Measurements from ENCODE around the gene MYL5.

MYL5 gene

DNA sequence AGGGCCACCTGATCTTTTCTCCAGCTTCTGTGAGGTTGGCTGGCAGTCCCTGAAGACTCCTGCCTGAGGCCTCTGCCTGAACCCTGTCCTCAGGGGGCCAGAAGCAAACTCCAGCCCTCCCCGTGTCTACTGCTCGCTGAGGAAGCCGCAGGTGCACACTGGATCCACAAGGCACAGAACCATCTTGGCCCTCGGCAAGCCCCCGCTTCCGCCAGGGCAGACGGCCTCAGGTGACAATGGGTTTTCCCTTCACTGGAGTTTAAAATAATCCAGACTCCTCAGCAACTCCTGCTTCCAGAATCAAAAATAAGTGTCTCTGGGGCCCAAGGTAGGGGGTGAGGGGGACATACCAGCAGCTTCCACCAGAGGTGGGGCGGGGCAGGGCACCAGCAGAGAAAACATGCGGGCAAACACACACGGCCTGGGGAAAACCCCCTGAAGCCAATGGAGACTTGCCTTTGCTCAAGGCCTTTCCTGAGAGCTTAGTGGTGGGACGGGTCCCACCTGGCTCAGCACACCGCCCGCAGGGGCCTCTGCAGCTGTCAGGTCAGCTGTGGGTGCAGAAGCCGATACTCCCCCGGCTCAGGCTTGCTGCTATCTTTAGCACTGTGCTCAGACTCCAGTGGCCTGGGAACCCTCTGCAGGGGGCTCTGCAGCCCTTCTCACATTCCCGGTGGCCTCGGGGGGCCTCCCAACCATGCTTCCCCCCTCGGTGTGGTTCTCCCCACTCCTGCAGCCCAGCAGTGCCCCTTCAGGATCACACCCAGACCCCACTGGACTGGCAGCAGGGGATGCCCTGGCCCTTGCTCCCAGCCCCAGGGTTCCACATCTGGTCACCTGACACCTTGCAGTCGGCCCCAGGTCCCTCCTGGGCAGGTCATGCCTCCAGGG is 1.9 kb downstream of the MYL5 start:
- peak overlapping the region; percentile 79 for H3K4me3 ChIP-seq (ENCODE audit: low read depth, low read length, poor library complexity, severe bottlenecking)

DNA sequence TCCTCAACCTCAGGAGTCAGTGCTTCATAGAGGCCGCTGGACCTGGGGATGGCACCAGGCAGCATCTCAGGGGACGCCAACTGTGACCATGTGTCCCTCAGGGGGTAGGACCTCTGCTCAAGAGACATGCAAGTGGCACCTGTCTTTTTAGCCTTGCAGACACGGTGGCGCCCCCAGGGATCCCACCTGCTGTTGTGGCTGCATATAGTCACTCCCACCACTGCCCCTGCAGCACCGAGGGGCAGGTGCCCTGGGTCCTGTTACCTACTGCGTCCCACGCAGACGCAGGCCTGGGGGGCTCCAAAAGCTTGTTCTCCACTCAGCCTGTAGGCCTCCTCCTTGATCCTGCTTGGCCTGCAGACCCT is 2.5 kb downstream of the MYL5 start:
- H3K4me1 ChIP-seq (ENCODE audit: insufficient read depth, low read length, severe bottlenecking) = peaks cover 50% of the 10 kb centered on the region
- peak overlapping the region; percentile 42 for H3K4me3 ChIP-seq (ENCODE audit: low read depth, low read length, poor library complexity, severe bottlenecking)

More for the DNA sequence above, 1.9 kb downstream of the MYL5 start:
- Histone ChIP-seq H3K9me2 (ENCODE audit: low read depth, low read length) (no peaks in the 10 kb centered on the region), H2AFZ (ENCODE audit: low read length) (no peak overlapping the region), H3F3A (ENCODE audit: insufficient read depth, low read length) (no peaks in the 10 kb centered on the region; the same call in 1 of the 2 replicates), H3K36me3 (ENCODE audit: insufficient read depth, low read length) (peaks cover 19% of the 10 kb centered on the region), H3K27ac (ENCODE audit: low read depth, low read length, poor library complexity, severe bottlenecking) (peak overlapping the region; percentile 97), H4K20me1 (ENCODE audit: insufficient read depth, low read length) (no peaks in the 10 kb centered on the region), H3K4me2 (ENCODE audit: low read length) (peak overlapping the region; percentile 89), H3K27me3 (ENCODE audit: insufficient read depth, low read length) (no peaks in the 10 kb centered on the region), H3K79me2 (ENCODE audit: insufficient read depth, low read length) (no peaks in the 10 kb centered on the region), H3K4me1 (ENCODE audit: insufficient read depth, low read length, severe bottlenecking) (peaks cover 48% of the 10 kb centered on the region), H3K9me3 (ENCODE audit: low read length) (no peaks in the 10 kb centered on the region), H3K9ac (ENCODE audit: low read length) (peak overlapping the region; percentile 88; the same call in 1 of the 2 replicates)
- TF ChIP-seq, protein P1, sequence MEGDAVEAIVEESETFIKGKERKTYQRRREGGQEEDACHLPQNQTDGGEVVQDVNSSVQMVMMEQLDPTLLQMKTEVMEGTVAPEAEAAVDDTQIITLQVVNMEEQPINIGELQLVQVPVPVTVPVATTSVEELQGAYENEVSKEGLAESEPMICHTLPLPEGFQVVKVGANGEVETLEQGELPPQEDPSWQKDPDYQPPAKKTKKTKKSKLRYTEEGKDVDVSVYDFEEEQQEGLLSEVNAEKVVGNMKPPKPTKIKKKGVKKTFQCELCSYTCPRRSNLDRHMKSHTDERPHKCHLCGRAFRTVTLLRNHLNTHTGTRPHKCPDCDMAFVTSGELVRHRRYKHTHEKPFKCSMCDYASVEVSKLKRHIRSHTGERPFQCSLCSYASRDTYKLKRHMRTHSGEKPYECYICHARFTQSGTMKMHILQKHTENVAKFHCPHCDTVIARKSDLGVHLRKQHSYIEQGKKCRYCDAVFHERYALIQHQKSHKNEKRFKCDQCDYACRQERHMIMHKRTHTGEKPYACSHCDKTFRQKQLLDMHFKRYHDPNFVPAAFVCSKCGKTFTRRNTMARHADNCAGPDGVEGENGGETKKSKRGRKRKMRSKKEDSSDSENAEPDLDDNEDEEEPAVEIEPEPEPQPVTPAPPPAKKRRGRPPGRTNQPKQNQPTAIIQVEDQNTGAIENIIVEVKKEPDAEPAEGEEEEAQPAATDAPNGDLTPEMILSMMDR (IDR thresholded peaks at IDR 0.05; ENCODE audit: low read length) = no peak
- TF ChIP-seq EZH2 (IDR thresholded peaks at IDR 0.05; ENCODE audit: borderline replicate concordance, low read length) = no peak

DNA sequence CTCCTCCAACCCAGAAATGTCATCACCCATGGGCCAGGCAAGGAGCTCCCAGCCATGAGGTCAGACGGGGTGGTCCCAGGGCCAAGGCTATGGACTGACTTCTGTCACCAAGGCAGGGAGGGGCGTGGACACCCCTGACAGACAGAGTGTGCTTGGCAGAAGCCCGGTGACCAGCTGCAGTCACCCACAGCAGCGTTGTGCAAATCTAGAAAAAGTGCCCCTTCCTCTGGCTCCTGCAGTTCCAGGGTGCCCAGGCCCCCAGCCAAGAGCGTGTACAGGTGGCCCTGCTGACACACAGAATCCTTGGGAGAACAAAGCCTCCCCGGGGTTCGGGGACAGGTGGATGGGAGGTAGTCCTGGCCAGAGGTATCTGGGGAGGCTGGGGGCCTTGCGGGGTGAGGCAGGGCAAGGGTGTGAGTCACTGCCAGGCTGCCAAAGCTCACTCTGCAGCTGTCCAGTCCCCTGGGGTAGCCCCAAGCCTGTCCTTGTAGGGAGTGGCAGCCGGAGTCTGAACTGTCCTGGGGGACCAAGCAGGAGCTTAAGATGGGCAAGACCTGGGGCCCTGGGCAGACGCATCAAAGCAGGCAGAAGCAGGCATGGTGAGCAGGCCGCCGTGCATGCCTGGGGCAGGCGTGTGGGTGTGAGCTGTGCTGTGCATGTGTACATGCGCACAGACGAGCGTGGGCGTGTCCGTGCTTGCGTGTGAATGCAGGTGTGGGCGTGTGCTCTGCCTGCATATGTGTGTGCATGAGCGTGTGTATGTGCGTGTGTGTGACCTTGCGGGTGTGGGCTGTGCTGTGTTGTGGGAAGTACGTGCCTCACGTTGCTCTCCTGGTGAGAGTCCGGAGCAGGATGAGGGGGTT is 3.3 kb downstream of the MYL5 start:
- Histone ChIP-seq H4K20me1 (ENCODE audit: insufficient read depth, low read length) (no peaks in the 10 kb centered on the region), H3K79me2 (ENCODE audit: insufficient read depth, low read length) (no peaks in the 10 kb centered on the region), H3K9me2 (ENCODE audit: low read depth, low read length) (no peaks in the 10 kb centered on the region), H3F3A (ENCODE audit: insufficient read depth, low read length) (no peaks in the 10 kb centered on the region; the same call in 1 of the 2 replicates), H3K36me3 (ENCODE audit: insufficient read depth, low read length) (peaks cover 5% of the 10 kb centered on the region), H3K9ac (ENCODE audit: low read length) (peak overlapping the region; percentile 55; the same call in 1 of the 2 replicates), H3K9me3 (ENCODE audit: low read length) (no peaks in the 10 kb centered on the region), H3K4me3 (ENCODE audit: low read depth, low read length, poor library complexity, severe bottlenecking) (peak overlapping the region; percentile 11), H3K4me2 (ENCODE audit: low read length) (peak overlapping the region; percentile 89; the same call in 1 of the 2 replicates), H2AFZ (ENCODE audit: low read length) (no peak overlapping the region), H3K27ac (ENCODE audit: low read depth, low read length, poor library complexity, severe bottlenecking) (peak overlapping the region; percentile 97), H3K27me3 (ENCODE audit: insufficient read depth, low read length) (no peaks in the 10 kb centered on the region; the same call in 1 of the 2 replicates), H3K4me1 (ENCODE audit: insufficient read depth, low read length, severe bottlenecking) (peaks cover 54% of the 10 kb centered on the region)
- TF ChIP-seq EZH2 (IDR thresholded peaks at IDR 0.05; ENCODE audit: borderline replicate concordance, low read length) = no peak
- TF ChIP-seq, protein P1 (IDR thresholded peaks at IDR 0.05; ENCODE audit: low read length) = no peak

More for the DNA sequence above, 2.5 kb downstream of the MYL5 start:
- peaks cover 13% of the 10 kb centered on the region for H3K36me3 ChIP-seq (ENCODE audit: insufficient read depth, low read length)
- peak overlapping the region; percentile 97 for H3K27ac ChIP-seq (ENCODE audit: low read depth, low read length, poor library complexity, severe bottlenecking)
- no peaks in the 10 kb centered on the region for H3K79me2 ChIP-seq (ENCODE audit: insufficient read depth, low read length)
- H3F3A ChIP-seq (ENCODE audit: insufficient read depth, low read length) = no peaks in the 10 kb centered on the region; the same call in 1 of the 2 replicates
- no peaks in the 10 kb centered on the region for H3K9me3 ChIP-seq (ENCODE audit: low read length)
- peak overlapping the region; percentile 89 for H3K4me2 ChIP-seq (ENCODE audit: low read length)
- H3K9me2 ChIP-seq (ENCODE audit: low read depth, low read length) = no peaks in the 10 kb centered on the region
- no peak overlapping the region for H2AFZ ChIP-seq (ENCODE audit: low read length)
- peak overlapping the region; percentile 55; the same call in 1 of the 2 replicates for H3K9ac ChIP-seq (ENCODE audit: low read length)
- no peaks in the 10 kb centered on the region for H3K27me3 ChIP-seq (ENCODE audit: insufficient read depth, low read length)
- no peaks in the 10 kb centered on the region for H4K20me1 ChIP-seq (ENCODE audit: insufficient read depth, low read length)
- TF ChIP-seq EZH2 (IDR thresholded peaks at IDR 0.05; ENCODE audit: borderline replicate concordance, low read length) = no peak
- TF ChIP-seq, protein P1 (IDR thresholded peaks at IDR 0.05; ENCODE audit: low read length) = no peak
